ENCODE results near the gene KRT73. TPM values are rescaled to one million over a fixed set of nuclear protein-coding genes. Genes with fewer than 3 reads are reported as not detected.

The KRT73 gene
- total RNA-seq, 1 donor from 2014 or later: 22.2 TPM

DNA sequence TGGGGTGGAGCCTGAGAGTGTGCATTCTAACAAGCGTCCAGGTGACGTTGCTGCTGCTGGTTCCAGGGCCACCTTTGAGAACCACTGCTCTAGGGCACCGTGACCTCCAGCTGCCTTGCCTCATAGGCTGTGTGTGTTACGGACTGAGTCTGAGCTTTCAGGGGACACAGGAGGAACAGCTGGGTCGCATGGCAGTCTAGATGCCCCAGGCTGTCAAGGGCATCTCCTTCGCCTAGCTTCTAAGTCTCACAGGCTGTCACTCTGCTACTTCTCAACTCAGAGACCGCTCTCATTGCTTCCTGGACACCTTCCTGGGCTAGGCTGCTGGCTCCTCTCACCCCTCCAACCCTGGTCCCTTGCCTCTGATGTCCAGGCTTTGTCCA, 965 bp downstream of the KRT73 start:
- no peak for DNase-seq

DNA sequence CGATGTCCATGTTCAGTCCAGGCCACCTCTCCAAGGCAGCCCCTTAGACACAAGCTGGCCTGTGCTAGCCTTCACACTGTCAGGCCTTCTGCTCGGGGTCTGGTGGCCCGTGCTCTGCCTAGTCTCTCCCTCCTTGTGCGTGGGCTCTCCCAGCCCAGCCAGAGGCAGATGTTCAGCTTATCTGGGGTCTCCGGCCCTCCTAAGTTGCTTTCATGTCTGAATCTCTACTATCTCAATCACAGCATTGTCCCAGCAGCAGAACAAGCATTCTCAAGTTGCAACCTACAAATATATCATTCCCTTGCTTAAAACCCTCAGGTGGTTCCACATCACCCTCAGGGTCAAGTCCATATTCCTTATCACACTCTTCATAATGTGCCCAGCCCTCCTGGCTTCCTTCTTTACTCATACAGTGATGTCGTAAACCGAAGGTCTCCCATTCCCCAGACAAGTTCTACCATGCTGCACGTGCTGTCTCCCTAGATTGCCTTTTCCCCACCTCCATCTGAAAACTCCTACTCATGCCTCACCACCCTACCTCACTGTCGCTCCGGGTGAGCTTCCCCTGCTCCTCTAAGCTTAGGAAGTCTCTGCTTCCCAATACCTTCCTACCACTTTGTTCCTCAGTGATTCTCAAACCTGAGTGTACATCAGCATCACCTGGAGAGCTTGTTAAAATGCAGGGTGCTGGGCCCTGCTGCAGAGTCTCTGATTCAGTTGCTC, 1.5 kb downstream of the KRT73 start:
- no peak for DNase-seq

DNA sequence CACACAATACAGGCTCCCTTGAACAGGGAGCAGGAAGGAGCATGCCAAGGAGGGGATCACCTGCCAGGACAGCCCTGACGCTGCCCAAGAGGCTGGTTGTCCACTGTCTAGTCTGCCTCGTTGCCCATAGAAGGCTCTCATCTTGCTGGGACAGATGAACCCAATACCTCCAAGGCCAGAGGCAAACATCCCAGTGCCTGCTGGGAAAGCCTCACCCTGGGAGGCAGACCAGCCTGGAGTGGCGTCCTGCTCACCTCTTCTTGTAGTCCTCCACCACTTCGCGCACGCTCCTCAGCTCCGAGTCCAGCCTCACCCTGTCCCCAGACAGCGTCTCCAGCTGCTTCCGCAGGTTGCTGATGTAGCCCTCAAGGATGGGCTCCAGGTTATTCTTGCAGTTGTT, 2.4 kb downstream of the KRT73 start:
- DNase-seq: no peak

DNA sequence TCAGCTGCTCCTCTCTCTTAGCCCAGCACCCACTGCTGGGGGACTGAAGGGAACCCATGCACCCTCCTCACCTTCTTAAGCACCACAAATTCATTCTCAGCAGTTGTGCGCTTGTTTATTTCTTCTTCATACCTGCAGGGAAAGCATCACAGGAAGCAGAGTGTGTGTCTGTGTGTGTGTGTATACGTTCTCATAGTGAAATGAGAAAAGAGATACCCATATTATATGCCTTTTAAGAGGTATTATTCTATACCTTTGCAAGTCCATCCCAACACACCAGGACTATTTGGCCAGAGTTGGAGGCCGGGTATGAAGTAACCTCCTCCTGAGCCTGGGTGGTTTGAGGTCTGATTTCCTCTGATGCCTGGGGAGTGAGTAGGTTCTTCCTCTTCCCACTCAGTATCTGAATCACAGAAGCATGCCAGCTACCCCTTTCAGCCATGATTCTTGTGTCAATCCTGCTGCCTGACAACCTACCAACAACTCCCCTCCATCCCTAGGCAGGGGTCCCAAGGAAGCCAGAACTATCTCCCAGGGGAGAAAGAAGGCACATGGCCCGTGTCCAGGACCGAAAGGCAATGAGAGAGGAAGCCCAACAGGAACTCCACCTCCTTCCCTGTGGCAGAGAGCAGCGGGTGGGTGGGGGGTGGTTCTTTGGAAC, 3.0 kb downstream of the KRT73 start:
- no peak for DNase-seq

DNA sequence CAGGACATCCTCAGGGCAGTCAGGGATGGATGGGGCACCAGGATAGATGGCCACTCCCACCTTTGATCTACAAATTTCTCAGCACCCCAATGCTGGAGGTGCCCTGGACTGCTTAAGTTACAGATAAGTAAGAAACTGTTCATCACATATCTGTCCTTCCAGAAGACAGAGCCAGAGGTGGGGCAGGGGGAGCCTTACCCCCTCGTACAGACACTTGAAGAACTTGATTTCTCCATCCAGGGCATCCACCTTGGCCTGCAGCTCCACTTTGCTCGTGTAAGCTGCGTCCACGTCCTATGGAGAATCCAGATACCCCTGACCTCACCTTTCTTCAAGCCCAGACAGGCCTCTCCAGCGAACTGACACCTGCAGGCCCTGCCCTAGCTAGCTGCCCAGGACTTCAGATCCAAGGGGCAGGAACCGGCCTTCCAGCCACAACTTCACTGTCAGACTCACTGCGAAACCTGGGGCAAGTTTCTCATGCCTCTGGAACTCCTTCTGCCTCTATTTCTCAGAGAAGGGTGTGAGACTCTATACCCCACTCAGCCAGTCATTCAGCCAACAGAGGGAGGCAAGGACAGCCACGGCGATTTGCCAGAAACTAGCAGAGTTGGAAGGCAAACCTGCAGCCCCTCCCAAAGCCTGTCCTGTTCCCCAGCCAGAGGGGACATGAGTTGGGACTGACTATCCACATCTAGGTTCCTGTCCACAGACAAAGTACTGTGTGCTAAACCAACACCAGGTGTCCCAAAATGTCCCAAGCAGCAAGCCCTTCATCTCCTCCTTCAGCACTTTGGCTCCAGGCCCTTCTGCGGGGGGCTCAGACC, 3.8 kb downstream of the KRT73 start:
- no peak for DNase-seq

DNA sequence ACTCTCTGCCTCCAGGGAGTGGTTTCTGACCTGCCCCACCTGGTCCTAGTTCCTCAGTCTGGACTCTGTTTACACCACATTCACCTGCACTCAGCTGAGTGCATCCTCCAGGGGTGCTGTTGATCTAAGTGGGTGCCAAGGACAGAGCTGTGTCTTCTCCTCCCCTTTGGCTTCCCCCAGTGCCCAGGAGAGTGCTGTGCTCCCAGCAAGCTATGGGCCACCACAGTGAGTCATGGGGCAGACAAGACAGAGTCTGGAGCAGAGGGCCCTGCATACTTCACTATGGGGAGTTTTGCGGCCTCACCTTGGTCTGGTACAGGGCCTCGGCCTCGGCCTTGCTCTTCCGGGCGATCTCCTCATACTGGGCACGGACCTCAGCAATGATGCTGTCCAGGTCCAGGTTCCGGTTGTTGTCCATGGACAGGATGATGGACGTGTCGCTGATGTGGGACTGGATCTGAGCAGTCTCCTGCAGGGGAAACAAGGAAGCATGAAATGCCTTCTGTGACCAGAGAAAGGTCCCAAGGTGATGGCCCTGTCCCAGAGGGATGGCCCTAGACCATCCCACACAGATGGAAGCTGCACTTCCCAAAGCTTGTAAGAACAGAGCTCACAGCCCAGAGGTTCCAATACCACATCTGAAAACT, 4.9 kb downstream of the KRT73 start:
- no peak for DNase-seq

DNA sequence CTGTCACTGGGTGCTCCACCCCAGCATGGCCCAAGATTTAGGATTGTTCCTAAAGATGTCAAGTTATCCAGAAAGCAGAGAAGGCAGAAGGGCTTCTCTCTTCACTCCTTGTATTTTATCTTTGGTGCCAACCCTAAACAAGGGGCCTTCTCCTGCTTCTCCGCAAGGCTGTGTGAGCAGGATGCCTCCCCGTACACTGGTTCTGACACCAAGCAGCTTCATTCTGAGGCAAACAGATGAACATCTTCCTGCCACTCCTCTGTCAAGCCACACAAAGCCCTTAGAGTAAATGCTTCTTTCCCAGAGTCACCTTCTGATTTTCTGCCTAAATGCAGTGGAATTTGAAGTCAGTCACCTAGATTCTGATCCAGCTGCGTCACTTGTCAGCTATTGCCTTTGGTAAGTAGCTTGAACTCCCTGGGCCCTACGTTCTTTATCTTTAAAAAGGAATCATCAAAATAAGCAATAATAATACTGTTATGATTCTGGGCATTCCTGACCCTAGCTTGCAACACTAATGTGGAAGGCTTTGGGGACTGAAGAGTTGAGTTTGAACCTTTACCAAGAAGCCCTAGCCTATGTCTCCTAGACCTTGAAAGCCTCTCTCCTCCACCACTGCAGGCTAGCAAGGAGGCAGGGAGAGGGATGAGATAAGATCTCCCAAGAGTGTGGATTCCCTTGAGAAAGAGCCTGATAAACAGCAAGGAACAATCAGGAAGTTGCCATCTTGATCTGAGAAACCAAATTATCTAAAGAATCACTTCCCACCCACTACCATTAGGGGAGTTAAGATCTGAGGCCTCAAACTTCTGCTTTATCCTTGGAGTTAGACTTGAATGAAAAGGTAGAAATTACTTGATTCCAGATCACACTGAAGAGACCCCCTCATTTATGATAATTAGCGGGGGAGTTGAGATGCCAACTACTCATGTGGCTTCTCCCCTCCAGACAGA, 5.7 kb downstream of the KRT73 start:
- no peak for DNase-seq

DNA sequence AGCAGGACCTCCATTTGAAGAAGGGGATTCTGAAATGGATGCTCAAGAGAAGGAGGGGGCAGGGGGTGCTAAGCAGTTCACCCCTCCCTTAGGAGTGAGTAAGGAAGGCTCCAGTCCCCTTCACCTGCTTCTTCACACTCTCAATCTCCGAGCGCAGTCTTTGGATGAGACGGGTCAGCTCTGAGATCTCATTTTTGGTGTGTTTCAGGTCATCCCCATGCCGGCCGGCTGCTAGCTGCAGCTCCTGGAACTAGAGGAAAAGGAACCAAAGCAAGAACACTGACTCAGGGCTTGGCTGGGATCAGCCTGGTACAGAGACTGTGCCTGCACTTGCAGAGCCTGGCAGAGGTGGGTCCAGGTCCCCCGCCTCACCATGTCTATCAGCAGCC, 7.3 kb downstream of the KRT73 start:
- DNase-seq: no peak

DNA sequence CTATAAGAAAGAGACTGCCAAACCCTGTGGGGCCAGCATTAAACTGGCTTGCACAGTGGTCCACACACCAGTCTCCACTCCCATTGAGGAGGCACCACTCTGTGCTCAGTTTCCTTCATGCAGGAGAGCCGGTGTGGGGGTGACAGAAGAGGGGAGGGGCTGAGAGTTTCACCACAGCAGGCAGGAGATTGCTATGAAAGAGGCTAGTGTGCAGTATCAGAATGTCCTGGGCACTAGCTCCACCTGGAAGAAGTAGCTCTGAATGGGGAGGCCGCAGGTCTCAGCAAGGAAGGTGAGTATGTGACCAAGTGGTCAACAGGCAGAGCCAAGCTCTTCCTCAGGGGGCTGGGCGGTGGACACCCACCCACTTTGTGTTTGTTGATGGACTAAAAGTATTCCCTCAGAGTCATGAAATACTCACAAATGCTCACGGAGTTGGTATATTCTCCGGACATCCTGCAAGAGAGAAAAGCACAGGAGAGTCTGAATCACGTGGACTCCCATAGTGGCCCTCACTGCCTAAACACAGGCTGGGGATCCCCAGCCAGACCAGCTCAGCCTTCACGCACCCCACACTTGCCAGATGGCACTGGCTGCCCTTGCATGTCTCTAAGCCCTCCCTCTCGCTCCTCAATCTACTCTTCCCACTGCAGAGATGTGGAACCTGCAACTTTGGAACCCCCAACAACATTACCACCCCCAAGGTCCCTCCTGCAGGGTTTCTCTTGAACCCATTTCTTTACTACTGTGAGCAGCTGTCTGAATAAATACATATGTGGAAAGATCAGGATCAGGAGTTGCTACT, 9.3 kb downstream of the KRT73 start:
- DNase-seq: no peak

DNA sequence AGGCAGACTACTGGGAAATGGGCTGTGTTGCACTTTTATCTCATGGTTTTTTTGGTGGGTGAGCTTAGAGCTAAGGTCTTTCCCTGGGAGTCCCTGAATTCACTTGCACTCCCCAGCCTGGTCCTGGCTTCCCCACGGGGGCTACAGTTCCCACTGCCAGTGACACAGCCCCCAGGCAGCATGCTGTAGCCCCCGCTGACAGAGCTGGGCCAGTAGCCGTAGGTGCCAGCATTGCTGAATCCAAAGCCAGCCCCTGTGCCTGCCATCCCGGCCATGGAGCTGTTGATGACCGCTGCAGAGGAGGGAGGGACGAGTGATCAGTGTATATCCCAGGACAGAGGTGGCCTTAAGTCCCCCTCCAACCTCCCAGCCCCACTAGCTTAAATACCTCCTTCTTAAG, 10.2 kb downstream of the KRT73 start:
- no peak for DNase-seq

DNA sequence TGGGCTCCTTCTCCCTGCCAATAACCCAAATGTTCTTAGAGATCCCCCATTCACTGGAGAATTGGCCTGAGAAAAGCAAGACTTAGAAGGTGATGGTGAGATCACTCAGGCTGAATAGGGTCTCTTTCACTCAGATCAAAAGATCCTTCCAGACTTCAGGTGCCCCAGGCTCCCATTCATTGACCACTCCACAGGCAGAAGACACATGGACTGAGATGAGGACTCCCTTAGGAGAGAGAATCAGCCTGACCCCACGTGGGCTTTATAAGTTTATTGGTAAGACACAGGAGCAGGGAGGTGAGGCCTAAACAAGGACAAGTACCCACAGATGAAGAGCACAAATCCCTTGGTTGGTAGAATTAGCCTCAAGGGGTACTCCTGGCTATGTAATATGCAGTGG, 11.0 kb downstream of the KRT73 start:
- DNase-seq: no peak

DNA sequence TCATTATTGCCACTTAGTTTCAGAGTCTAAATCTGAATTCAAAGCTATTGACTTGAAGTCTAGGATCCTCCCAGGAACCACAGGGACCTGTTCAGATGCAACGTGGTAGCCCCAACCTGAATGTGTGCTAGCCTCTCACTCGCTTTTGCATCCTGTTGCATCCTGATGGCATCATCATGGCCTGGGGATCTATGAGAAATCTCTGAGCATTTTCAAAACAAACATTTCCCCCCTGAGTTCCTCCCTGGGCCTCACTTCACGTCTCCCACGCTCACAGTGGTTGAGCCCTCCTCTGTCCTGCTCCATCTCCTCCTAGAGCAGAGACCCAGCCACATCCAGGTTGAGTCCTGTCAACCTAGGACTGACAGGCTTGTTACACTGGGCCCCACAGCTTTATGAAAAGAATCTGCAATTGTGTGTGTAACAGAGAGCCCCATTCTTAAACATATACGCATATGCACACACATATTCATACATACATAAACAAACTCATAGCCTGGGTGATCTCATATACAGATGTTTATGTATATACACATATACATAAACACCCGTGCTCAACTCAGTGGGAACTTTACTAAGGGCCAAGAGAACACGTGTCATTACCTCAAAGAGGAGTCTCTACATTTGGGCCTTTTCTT, 11.7 kb downstream of the KRT73 start:
- DNase-seq: no peak

DNA sequence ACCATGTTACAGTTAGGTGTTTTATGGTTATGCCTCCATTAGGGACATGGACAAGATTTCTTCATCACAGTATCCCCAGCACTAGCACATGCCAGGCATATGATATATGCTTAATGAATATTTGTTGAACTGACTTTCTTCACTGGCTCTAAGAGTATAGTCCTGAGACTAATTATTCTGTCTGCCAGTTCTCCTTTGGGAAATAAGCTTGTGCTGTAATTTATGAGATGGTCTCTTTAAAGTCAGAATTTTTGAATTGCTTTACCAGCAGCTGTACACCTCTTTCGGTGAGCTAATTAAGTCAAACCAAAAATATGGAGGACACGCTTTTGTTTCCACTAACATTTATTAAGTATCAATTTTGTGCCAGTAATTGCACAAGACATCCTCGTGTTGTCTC, 12.3 kb downstream of the KRT73 start:
- no peak for DNase-seq

DNA sequence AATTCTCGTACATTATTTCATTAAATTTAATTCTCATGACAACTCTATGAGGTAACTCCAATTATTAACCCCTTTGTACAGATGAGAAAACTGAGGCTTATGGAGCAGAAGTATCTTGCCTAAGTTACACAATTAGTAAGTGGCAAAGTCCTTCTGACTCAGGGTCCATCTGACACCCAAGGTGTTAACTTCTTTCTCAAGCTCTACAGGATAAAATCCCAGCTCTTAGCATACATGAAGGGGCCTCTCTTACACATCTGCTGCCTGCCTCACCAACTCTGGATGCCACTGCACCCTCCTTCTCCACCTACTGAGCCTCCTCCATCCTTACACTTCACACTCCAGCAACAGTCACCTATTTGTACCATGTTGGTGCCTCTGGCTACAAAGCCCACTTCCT, 12.8 kb downstream of the KRT73 start:
- no peak for DNase-seq

DNA sequence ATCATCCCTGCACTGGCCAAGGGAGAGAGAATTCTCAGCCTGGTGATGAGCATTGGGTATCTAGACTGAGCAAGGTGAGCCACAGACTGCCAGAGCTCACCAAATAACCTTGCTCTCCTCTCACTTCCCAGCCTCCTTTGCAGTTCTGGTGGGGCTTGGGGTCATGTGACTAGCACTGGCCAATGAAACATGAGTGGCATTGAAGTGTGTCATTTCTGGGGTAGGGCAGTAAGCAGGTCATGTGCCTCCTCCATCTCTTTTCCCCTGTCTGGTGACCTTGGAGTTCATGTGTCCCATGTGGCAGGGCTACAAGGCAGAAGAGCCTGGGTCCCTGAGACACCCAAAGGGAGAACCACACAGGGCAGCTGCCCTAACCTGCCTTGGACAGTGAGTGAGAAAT, 13.5 kb downstream of the KRT73 start:
- DNase-seq: no peak

DNA sequence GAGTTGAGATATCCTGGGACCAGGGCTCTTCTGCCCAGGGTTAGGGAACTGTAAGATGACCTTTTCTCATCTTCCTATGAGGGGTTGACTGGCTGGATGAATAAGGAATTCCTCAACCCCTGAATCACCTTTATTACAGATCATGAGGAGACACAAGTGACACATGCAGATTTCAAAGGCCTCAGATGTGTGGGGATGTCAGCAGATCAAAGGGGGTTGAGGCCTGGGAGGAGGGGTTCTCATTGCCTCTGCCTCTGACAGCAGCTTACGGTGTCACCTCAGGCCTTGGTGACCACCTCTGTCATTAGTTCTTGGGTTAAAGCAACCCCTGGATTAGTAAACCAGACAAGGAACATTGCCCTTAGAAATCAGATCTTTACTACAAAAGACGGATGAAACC, 15.0 kb downstream of the KRT73 start:
- DNase-seq: no peak

DNA sequence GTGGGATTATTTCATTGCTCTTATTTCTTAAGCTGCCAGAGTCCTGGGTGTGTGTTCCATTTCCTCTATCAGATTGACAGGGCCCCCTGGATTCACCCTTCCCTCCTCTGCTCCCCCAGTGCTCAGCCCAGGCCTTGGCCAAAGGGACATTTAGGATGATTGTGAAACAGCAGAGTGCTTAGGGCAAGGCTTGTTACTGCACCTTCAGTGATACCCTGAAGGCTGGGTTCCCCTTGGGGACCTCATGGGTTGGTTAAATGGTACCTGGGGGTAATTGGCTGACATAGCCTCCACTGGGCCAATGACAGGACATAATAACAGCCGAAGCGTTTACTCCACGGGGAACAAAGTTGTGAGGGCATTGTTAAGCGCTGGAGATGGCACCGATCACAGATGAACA, 15.8 kb downstream of the KRT73 start:
- DNase-seq: no peak

DNA sequence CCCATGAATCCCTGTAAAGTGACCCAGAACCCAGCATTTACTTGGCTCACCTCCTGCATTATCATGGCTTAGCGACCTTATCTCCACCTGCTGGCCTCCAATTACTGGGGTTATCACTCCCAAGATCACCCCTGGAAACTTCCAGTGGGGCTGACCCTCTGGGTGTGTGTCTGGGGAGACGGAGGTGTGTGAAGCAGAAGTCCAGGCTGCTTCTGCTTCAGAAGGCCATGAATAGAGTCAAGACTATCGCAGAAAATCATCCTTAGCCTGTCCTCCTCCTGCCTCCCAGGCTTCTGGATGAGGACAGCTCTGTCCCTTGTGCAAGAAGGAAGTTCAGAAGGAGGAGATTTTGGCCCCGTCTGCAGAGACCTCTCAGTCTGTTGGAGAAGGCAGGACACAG, 16.7 kb downstream of the KRT73 start:
- DNase-seq: no peak

DNA sequence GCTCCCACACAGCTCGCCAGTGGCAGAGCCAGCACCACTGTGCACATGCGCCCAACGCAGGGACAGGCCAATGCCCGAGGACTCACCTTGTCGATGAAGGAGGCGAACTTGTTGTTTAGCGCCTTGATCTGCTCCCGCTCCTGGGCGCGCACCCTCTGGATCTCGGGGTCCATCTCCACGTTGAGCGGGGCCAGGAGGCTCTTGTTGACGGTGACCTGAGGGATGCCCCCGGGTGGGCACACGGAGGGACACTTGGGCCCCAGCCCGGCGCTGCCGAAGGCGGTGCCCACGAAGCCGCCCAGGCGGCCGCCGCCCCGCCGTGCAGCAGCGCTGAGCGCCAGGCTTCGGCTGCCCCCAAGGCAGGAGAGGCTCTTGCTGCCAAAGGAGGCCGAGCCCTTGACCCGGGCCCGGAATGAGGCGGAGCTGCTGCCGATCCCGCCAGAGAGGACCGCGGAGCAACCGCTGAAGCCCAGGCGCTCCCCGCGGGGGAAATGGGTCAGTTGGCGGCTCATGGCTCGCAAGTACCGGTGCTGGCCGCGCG, 17.3 kb downstream of the KRT73 start, which contains the start of gene KRT72:
TSS of gene KRT72 (minus strand) at position 523 of the 541 bp plus-strand sequence. CDS start at position 512, 11 bp downstream.
- no peak for DNase-seq

DNA sequence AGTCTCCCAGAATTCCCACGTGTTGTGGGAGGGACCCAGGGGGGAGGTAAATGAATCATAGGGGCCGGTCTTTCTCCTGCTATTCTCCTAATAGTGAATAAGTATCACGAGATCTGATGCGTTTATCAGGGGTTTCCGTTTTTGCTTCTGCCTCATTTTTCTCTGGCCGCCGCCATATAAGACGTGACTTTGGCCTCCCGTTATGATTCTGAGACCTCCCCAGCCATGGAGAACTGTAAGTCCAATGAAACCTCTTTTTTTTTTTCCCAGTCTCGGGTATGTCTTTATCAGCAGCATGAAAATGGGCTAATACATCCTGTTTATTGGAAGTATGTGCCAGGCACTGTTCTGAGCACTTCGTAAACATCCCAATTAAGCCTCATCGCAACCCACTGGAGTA, 17.9 kb downstream of the KRT73 start:
- DNase-seq: no peak

Data from skin of body (tissue), 2 donors.